Spleen (tissue), 7 donors: ENCODE results near the gene APOL2.

Experiments
- CTCF ChIP-seq, 11 experiments: fragments of 200-600 bp in 7 of 11; fragments of 450-650 bp in 4 of 11; sonication (generic) in 4 of 11; IDR thresholded peaks in 8 of 11; conservative IDR thresholded peaks in 3 of 11; 1 replicate in 7 of 11; 2 replicates in 4 of 11; pipeline versions ENCODE4 v1.4.0 to v1.8.0; 2016 to 2021; ENCODE audit warnings: antibody characterized with exemption in 11 of 11, inconsistent platforms in 4 of 11, mild to moderate bottlenecking in 1 of 11
- POLR2A ChIP-seq, 3 donors: fragments of 450-650 bp; IDR thresholded peaks; one replicate each; pipeline ENCODE4 v1.5.1; 2017; ENCODE audit warnings: antibody characterized with exemption in 3 of 3, mild to moderate bottlenecking in 1 of 3
- donor health status: DM: no; HTN: no; CAD: no; lungs with moderate emphysema.
- donor health status: DM: no; HTN: no; CAD: no.
- donor health status: DM: no; HTN: no; CAD: no.

GRCh38 chr22:36228944-36229343 is 10.4 kb downstream of the APOL2 start:
- TF ChIP-seq POLR2A (IDR thresholded peaks at IDR 0.05): no peak
- no peak for TF ChIP-seq CTCF (IDR thresholded peaks at IDR 0.05 in 8 of 11, conservative IDR thresholded peaks at IDR 0.05 in 3 of 11)
